ENCODE measurements around the gene IGFBP5.

The IGFBP5 gene

DNA sequence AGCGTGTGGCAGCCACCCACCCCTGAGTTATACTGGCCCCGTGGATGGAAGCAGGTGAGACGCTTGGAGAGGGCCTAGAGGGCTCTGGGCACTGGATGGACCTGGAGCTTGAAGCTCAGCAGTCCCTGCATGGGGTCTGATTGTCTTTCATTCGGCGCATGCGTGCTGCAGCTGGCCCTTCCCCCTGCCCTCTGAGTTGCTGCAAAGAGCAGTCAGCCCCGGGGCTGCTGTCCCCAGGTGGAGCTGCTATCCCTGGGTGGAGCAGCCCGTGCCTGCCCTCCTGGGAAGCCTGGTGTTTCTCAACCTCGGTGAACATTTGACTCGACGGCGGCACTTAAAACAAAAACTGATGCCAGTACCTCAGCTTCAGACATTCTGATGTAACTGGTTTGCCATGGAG is 29.6 kb downstream of the IGFBP5 start:
- TF ChIP-seq ZFP30 (CRISPR knock-in tag; IDR thresholded peaks at IDR 0.05) (no peak), ZNF8 (CRISPR knock-in tag; IDR thresholded peaks at IDR 0.05) (no peak), PPARA (CRISPR knock-in tag; IDR thresholded peaks at IDR 0.05; ENCODE audit: borderline replicate concordance) (no peak), ZNF565 (CRISPR knock-in tag; conservative IDR thresholded peaks at IDR 0.05; ENCODE audit: low read depth) (no peak), ARNTL (CRISPR knock-in tag; IDR thresholded peaks at IDR 0.05; ENCODE audit: borderline replicate concordance, low read depth) (no peak), ZNF70 (CRISPR knock-in tag; IDR thresholded peaks at IDR 0.05) (no peak), BACH2 (CRISPR knock-in tag; IDR thresholded peaks at IDR 0.05; ENCODE audit: borderline replicate concordance) (no peak), ISL1 (CRISPR knock-in tag; IDR thresholded peaks at IDR 0.05) (no peak)
- ATAC-seq, result peak; percentile 4

DNA sequence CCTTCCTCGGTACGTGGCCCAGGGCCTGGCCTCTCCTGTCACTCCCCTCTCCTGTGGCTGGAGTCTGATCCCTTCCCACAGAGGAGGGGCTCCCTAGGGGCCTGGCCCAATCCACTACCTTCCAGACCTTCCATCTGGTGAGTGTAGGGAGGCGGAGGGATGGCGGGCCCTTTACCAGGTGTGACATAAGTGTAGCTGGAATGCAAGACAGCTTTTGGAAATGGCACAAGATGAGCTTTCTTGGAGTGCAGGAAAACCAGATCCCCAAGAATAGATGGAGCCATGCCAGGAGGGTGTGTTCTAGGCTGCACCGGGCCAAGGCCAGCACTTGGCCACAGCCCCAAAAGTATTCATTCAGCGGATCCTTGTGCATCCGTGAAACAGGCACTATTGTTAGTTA is 30.1 kb downstream of the IGFBP5 start:
- TF ChIP-seq SNAI2 (CRISPR knock-in tag; IDR thresholded peaks at IDR 0.05), result no peak
- TF ChIP-seq TOX (CRISPR knock-in tag; IDR thresholded peaks at IDR 0.05; ENCODE audit: borderline replicate concordance), result no peak
- no peak for TF ChIP-seq OSR1 (CRISPR knock-in tag; IDR thresholded peaks at IDR 0.05)
- TF ChIP-seq ZNF8 (CRISPR knock-in tag; IDR thresholded peaks at IDR 0.05), result no peak
- TF ChIP-seq, protein P1, sequence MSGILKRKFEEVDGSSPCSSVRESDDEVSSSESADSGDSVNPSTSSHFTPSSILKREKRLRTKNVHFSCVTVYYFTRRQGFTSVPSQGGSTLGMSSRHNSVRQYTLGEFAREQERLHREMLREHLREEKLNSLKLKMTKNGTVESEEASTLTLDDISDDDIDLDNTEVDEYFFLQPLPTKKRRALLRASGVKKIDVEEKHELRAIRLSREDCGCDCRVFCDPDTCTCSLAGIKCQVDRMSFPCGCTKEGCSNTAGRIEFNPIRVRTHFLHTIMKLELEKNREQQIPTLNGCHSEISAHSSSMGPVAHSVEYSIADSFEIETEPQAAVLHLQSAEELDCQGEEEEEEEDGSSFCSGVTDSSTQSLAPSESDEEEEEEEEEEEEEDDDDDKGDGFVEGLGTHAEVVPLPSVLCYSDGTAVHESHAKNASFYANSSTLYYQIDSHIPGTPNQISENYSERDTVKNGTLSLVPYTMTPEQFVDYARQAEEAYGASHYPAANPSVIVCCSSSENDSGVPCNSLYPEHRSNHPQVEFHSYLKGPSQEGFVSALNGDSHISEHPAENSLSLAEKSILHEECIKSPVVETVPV (CRISPR knock-in tag; IDR thresholded peaks at IDR 0.05), result no peak
- TF ChIP-seq CSDC2 (CRISPR knock-in tag; IDR thresholded peaks at IDR 0.05), result no peak
- TF ChIP-seq, protein P2, sequence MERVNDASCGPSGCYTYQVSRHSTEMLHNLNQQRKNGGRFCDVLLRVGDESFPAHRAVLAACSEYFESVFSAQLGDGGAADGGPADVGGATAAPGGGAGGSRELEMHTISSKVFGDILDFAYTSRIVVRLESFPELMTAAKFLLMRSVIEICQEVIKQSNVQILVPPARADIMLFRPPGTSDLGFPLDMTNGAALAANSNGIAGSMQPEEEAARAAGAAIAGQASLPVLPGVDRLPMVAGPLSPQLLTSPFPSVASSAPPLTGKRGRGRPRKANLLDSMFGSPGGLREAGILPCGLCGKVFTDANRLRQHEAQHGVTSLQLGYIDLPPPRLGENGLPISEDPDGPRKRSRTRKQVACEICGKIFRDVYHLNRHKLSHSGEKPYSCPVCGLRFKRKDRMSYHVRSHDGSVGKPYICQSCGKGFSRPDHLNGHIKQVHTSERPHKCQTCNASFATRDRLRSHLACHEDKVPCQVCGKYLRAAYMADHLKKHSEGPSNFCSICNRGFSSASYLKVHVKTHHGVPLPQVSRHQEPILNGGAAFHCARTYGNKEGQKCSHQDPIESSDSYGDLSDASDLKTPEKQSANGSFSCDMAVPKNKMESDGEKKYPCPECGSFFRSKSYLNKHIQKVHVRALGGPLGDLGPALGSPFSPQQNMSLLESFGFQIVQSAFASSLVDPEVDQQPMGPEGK (CRISPR knock-in tag; IDR thresholded peaks at IDR 0.05; ENCODE audit: borderline replicate concordance), result no peak
- TF ChIP-seq ZNF565 (CRISPR knock-in tag; conservative IDR thresholded peaks at IDR 0.05; ENCODE audit: low read depth), result no peak
- peak; percentile 17 for ATAC-seq

DNA sequence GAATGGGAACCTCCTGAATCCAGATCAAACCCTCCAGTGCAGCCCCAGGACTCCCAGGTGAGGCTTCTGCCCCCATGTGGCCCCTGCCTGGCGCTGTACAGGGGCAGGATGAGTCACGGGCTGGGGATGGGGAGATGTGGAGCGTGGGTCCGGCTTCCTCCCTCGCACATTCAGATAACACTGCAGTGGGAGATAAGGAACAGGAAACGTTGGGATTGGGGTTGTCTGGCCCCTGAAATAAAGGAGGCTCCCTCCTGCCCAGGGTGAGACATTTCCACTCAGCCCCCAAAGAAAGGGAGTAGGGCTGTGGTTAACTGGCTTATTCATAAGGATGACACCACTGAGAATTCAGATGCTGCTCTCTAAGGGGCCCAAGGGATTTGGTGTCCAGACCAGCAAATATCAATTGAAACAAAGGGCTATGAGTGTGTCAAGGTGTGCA is 30.7 kb downstream of the IGFBP5 start:
- peak; percentile 31 for ATAC-seq
- no peak for TF ChIP-seq OSR1 (CRISPR knock-in tag; IDR thresholded peaks at IDR 0.05)
- no peak for TF ChIP-seq ISL1 (CRISPR knock-in tag; IDR thresholded peaks at IDR 0.05)
- no peak for TF ChIP-seq PPARA (CRISPR knock-in tag; IDR thresholded peaks at IDR 0.05; ENCODE audit: borderline replicate concordance)
- TF ChIP-seq, protein P1 (CRISPR knock-in tag; IDR thresholded peaks at IDR 0.05), result no peak
- TF ChIP-seq, protein P2 (CRISPR knock-in tag; IDR thresholded peaks at IDR 0.05; ENCODE audit: borderline replicate concordance), result no peak
- no peak for TF ChIP-seq ZNF565 (CRISPR knock-in tag; conservative IDR thresholded peaks at IDR 0.05; ENCODE audit: low read depth)
- TF ChIP-seq, protein P3, sequence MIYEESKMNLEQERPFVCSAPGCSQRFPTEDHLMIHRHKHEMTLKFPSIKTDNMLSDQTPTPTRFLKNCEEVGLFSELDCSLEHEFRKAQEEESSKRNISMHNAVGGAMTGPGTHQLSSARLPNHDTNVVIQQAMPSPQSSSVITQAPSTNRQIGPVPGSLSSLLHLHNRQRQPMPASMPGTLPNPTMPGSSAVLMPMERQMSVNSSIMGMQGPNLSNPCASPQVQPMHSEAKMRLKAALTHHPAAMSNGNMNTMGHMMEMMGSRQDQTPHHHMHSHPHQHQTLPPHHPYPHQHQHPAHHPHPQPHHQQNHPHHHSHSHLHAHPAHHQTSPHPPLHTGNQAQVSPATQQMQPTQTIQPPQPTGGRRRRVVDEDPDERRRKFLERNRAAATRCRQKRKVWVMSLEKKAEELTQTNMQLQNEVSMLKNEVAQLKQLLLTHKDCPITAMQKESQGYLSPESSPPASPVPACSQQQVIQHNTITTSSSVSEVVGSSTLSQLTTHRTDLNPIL (CRISPR knock-in tag; IDR thresholded peaks at IDR 0.05; ENCODE audit: low read depth), result no peak
- no peak for TF ChIP-seq GLIS3 (CRISPR knock-in tag; IDR thresholded peaks at IDR 0.05)
- TF ChIP-seq, protein P4, sequence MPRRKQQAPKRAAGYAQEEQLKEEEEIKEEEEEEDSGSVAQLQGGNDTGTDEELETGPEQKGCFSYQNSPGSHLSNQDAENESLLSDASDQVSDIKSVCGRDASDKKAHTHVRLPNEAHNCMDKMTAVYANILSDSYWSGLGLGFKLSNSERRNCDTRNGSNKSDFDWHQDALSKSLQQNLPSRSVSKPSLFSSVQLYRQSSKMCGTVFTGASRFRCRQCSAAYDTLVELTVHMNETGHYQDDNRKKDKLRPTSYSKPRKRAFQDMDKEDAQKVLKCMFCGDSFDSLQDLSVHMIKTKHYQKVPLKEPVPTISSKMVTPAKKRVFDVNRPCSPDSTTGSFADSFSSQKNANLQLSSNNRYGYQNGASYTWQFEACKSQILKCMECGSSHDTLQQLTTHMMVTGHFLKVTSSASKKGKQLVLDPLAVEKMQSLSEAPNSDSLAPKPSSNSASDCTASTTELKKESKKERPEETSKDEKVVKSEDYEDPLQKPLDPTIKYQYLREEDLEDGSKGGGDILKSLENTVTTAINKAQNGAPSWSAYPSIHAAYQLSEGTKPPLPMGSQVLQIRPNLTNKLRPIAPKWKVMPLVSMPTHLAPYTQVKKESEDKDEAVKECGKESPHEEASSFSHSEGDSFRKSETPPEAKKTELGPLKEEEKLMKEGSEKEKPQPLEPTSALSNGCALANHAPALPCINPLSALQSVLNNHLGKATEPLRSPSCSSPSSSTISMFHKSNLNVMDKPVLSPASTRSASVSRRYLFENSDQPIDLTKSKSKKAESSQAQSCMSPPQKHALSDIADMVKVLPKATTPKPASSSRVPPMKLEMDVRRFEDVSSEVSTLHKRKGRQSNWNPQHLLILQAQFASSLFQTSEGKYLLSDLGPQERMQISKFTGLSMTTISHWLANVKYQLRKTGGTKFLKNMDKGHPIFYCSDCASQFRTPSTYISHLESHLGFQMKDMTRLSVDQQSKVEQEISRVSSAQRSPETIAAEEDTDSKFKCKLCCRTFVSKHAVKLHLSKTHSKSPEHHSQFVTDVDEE (CRISPR knock-in tag; IDR thresholded peaks at IDR 0.05), result no peak
- TF ChIP-seq, protein P5, sequence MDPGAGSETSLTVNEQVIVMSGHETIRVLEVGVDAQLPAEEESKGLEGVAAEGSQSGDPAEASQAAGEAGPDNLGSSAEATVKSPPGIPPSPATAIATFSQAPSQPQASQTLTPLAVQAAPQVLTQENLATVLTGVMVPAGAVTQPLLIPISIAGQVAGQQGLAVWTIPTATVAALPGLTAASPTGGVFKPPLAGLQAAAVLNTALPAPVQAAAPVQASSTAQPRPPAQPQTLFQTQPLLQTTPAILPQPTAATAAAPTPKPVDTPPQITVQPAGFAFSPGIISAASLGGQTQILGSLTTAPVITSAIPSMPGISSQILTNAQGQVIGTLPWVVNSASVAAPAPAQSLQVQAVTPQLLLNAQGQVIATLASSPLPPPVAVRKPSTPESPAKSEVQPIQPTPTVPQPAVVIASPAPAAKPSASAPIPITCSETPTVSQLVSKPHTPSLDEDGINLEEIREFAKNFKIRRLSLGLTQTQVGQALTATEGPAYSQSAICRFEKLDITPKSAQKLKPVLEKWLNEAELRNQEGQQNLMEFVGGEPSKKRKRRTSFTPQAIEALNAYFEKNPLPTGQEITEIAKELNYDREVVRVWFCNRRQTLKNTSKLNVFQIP (CRISPR knock-in tag; IDR thresholded peaks at IDR 0.05; ENCODE audit: borderline replicate concordance, low read depth), result no peak
- TF ChIP-seq CSDC2 (CRISPR knock-in tag; IDR thresholded peaks at IDR 0.05), result no peak
- TF ChIP-seq ZFP3 (CRISPR knock-in tag; IDR thresholded peaks at IDR 0.05), result no peak
- TF ChIP-seq ARNTL (CRISPR knock-in tag; IDR thresholded peaks at IDR 0.05; ENCODE audit: borderline replicate concordance, low read depth), result no peak
- no peak for TF ChIP-seq ZNF8 (CRISPR knock-in tag; IDR thresholded peaks at IDR 0.05)
- TF ChIP-seq RARB (CRISPR knock-in tag; IDR thresholded peaks at IDR 0.05), result no peak
